ENCODE data around the gene GNB5.

The GNB5 gene

GRCh38 chr15:52103217-52104207 lies 87.7 kb downstream of the GNB5 start:
- Histone ChIP-seq H3K4me1 (ENCODE audit: control insufficient read depth, insufficient read depth, low read depth, low read length) (peaks cover 24% of the 10 kb centered on the region), H2BK5ac (ENCODE audit: low read depth, low read length, poor library complexity, severe bottlenecking) (no peak overlapping the region), H3K23ac (ENCODE audit: low read length in 2 of 2) (no peak overlapping the region), H3K18ac (ENCODE audit: low read depth in 1 of 2, low read length in 2 of 2) (peak overlapping the region; percentile 65 to 85), H3K79me1 (replicated peaks; ENCODE audit: low read length, poor library complexity, severe bottlenecking) (no peaks in the 10 kb centered on the region), H2BK15ac (ENCODE audit: low read depth, poor library complexity, severe bottlenecking) (no peak overlapping the region), H4K8ac (ENCODE audit: low read length) (peak overlapping the region; percentile 61), H4K91ac (ENCODE audit: low read length) (no peak overlapping the region), H2BK12ac (ENCODE audit: low read length in 2 of 2) (peak overlapping the region; percentile 49 to 58), H3K4me2 (ENCODE audit: low read length, poor library complexity, severe bottlenecking) (no peak overlapping the region), H3K27ac (ENCODE audit: low read length, poor library complexity, severe bottlenecking) (peak overlapping the region; percentile 85), H3K9ac (ENCODE audit: low read length) (peak overlapping the region; percentile 84), H2BK120ac (ENCODE audit: low read depth, low read length) (peak overlapping the region; percentile 11), H3K4me3 (ENCODE audit: insufficient read depth in 1 of 2, low read depth in 1 of 2, low read length in 2 of 2) (no peak overlapping the region), H3K9me3 (ENCODE audit: control insufficient read depth, low read length) (no peaks in the 10 kb centered on the region), H3K27me3 (ENCODE audit: control insufficient read depth in 1 of 2, insufficient read depth in 1 of 2, low read length in 2 of 2) (no peaks in the 10 kb centered on the region), H3K4ac (ENCODE audit: low read depth in 1 of 2, low read length in 2 of 2) (peak overlapping the region; percentile 22 to 24), H3K36me3 (ENCODE audit: control insufficient read depth in 1 of 2, insufficient read depth in 2 of 2, low read depth in 1 of 2, low read length in 2 of 2) (no peaks in the 10 kb centered on the region), H3K14ac (ENCODE audit: low read length in 2 of 2) (no peak overlapping the region), H2AFZ (ENCODE audit: low read depth, low read length) (no peak overlapping the region), H2AK5ac (ENCODE audit: low read length, severe bottlenecking) (no peak overlapping the region)
- 62% methylated on average over 5 of the region's 5 CpGs for WGBS
- DNase-seq, result peak; percentile 95

- Histone ChIP-seq H3K4me3 (ENCODE audit: insufficient read depth in 1 of 2, low read depth in 1 of 2, low read length in 2 of 2) (no peak overlapping the region), H3K27ac (ENCODE audit: low read length, poor library complexity, severe bottlenecking) (peak overlapping the region; percentile 36), H4K91ac (ENCODE audit: low read length) (no peak overlapping the region), H3K18ac (ENCODE audit: low read depth in 1 of 2, low read length in 2 of 2) (peak overlapping the region in 1 of 2 experiments; percentile 30), H3K4me2 (ENCODE audit: low read length, poor library complexity, severe bottlenecking) (no peak overlapping the region), H2AK5ac (ENCODE audit: low read length, severe bottlenecking) (peak overlapping the region; percentile 60), H2BK120ac (ENCODE audit: low read depth, low read length) (peak overlapping the region; percentile 71), H3K23ac (ENCODE audit: low read length in 2 of 2) (no peak overlapping the region), H2BK12ac (ENCODE audit: low read length in 2 of 2) (peak overlapping the region; percentile 57 to 71), H4K8ac (ENCODE audit: low read length) (no peak overlapping the region), H3K9me3 (ENCODE audit: control insufficient read depth, low read length) (no peaks in the 10 kb centered on the region), H3K36me3 (ENCODE audit: control insufficient read depth in 1 of 2, insufficient read depth in 2 of 2, low read depth in 1 of 2, low read length in 2 of 2) (no peaks in the 10 kb centered on the region), H3K4ac (ENCODE audit: low read depth in 1 of 2, low read length in 2 of 2) (peak overlapping the region in 1 of 2 experiments; percentile 19), H3K4me1 (ENCODE audit: control insufficient read depth, insufficient read depth, low read depth, low read length) (peaks cover 24% of the 10 kb centered on the region), H3K14ac (ENCODE audit: low read length in 2 of 2) (no peak overlapping the region), H2BK15ac (ENCODE audit: low read depth, poor library complexity, severe bottlenecking) (no peak overlapping the region), H3K9ac (ENCODE audit: low read length) (peak overlapping the region; percentile 84), H3K27me3 (ENCODE audit: control insufficient read depth in 1 of 2, insufficient read depth in 1 of 2, low read length in 2 of 2) (no peaks in the 10 kb centered on the region), H2AFZ (ENCODE audit: low read depth, low read length) (no peak overlapping the region), H3K79me1 (replicated peaks; ENCODE audit: low read length, poor library complexity, severe bottlenecking) (no peaks in the 10 kb centered on the region), H2BK5ac (ENCODE audit: low read depth, low read length, poor library complexity, severe bottlenecking) (no peak overlapping the region)
- DNase-seq, result peak; percentile 94
- WGBS, result 52% methylated on average over 2 of the region's 2 CpGs
Observed at GRCh38 chr15:52102463-52102862, 88.7 kb downstream of the GNB5 start.

GRCh38 chr15:52101542-52102323 lies 89.5 kb downstream of the GNB5 start:
- Histone ChIP-seq H2BK120ac (ENCODE audit: low read depth, low read length) (peak overlapping the region; percentile 71), H3K4ac (ENCODE audit: low read depth in 1 of 2, low read length in 2 of 2) (peak overlapping the region in 1 of 2 experiments; percentile 85), H3K18ac (ENCODE audit: low read depth in 1 of 2, low read length in 2 of 2) (peak overlapping the region in 1 of 2 experiments; percentile 16), H3K4me2 (ENCODE audit: low read length, poor library complexity, severe bottlenecking) (no peak overlapping the region), H3K79me1 (replicated peaks; ENCODE audit: low read length, poor library complexity, severe bottlenecking) (no peaks in the 10 kb centered on the region), H3K27me3 (ENCODE audit: control insufficient read depth in 1 of 2, insufficient read depth in 1 of 2, low read length in 2 of 2) (no peaks in the 10 kb centered on the region), H4K91ac (ENCODE audit: low read length) (peak overlapping the region; percentile 87), H2BK15ac (ENCODE audit: low read depth, poor library complexity, severe bottlenecking) (no peak overlapping the region), H2BK12ac (ENCODE audit: low read length in 2 of 2) (peak overlapping the region; percentile 93 to 100), H3K4me1 (ENCODE audit: control insufficient read depth, insufficient read depth, low read depth, low read length) (peaks cover 25% of the 10 kb centered on the region), H2BK5ac (ENCODE audit: low read depth, low read length, poor library complexity, severe bottlenecking) (no peak overlapping the region), H3K36me3 (ENCODE audit: control insufficient read depth in 1 of 2, insufficient read depth in 2 of 2, low read depth in 1 of 2, low read length in 2 of 2) (no peaks in the 10 kb centered on the region), H3K4me3 (ENCODE audit: insufficient read depth in 1 of 2, low read depth in 1 of 2, low read length in 2 of 2) (no peak overlapping the region), H2AK5ac (ENCODE audit: low read length, severe bottlenecking) (peak overlapping the region; percentile 60), H3K23ac (ENCODE audit: low read length in 2 of 2) (no peak overlapping the region), H3K9ac (ENCODE audit: low read length) (no peak overlapping the region), H3K9me3 (ENCODE audit: control insufficient read depth, low read length) (no peaks in the 10 kb centered on the region), H2AFZ (ENCODE audit: low read depth, low read length) (no peak overlapping the region), H4K8ac (ENCODE audit: low read length) (no peak overlapping the region), H3K27ac (ENCODE audit: low read length, poor library complexity, severe bottlenecking) (peak overlapping the region; percentile 39), H3K14ac (ENCODE audit: low read length in 2 of 2) (no peak overlapping the region)
- 97% methylated on average over 16 of the region's 16 CpGs for WGBS
- DNase-seq, result no peak
